CD14-positive monocyte (primary cell): ENCODE data around the gene NUP214. TPM values are rescaled to one million over a fixed set of nuclear protein-coding genes. Genes with fewer than 3 reads are reported as not detected.

Experiments
- DNase-seq, 3 donors: peaks; one replicate each; pipeline ENCODE4 v3.0.0-alpha.2; 2011 to 2022
- H2AFZ ChIP-seq: 2 replicates; pipeline ENCODE4 v1.6.0; 2012; ENCODE audit warnings: mild to moderate bottlenecking, low read depth, low read length, inconsistent platforms; ENCODE audit not compliant: insufficient read depth, poor library complexity, severe bottlenecking
- H3K27ac ChIP-seq, 2 donors: 1 replicate in 1 of 2; 2 replicates in 1 of 2; pipeline ENCODE4 v1.5.1; 2012 to 2013; ENCODE audit warnings: low read length in 2 of 2, control low read depth in 1 of 2, inconsistent platforms in 1 of 2, low read depth in 1 of 2, mild to moderate bottlenecking in 1 of 2
- H3K27me3 ChIP-seq, 2 donors: one replicate each; pipeline versions ENCODE4 v1.6.0 to v1.6.1; 2011 to 2013; ENCODE audit warnings: low read length in 2 of 2; ENCODE audit not compliant: control insufficient read depth in 2 of 2, insufficient read depth in 2 of 2
- H3K36me3 ChIP-seq, 2 donors: replicated peaks in 1 of 2; 1 replicate in 1 of 2; 2 replicates in 1 of 2; pipeline versions ENCODE4 v1.5.1 to v1.6.1; 2012 to 2013; ENCODE audit warnings: low read length in 2 of 2, control low read depth in 1 of 2, inconsistent platforms in 1 of 2, mild to moderate bottlenecking in 1 of 2; ENCODE audit not compliant: insufficient read depth in 2 of 2, control insufficient read depth in 1 of 2
- H3K4me1 ChIP-seq, 2 donors: 1 replicate in 1 of 2; 2 replicates in 1 of 2; pipeline versions ENCODE4 v1.5.1 to v1.6.1; 2012 to 2013; ENCODE audit warnings: low read length in 2 of 2, control low read depth in 1 of 2, inconsistent platforms in 1 of 2, mild to moderate bottlenecking in 1 of 2, moderate library complexity in 1 of 2; ENCODE audit not compliant: insufficient read depth in 2 of 2, control insufficient read depth in 1 of 2
- H3K4me2 ChIP-seq: replicated peaks from 2 replicates; pipeline ENCODE3; 2012; ENCODE audit warnings: low read length, moderate library complexity, mild to moderate bottlenecking; ENCODE audit not compliant: poor library complexity, severe bottlenecking; ENCODE audit errors: extremely low read depth
- H3K4me3 ChIP-seq, 3 experiments: fragments of 200-600 bp in 1 of 3; sonication (generic) in 1 of 3; replicated peaks in 1 of 3; 1 replicate in 2 of 3; 2 replicates in 1 of 3; pipeline ENCODE4 v1.5.1; 2011 to 2013; ENCODE audit warnings: low read length in 3 of 3, mild to moderate bottlenecking in 3 of 3, control low read depth in 2 of 3, low read depth in 2 of 3, inconsistent platforms in 1 of 3, moderate library complexity in 1 of 3
- H3K79me2 ChIP-seq: 2 replicates; pipeline ENCODE4 v1.6.0; 2012; ENCODE audit warnings: mild to moderate bottlenecking, control low read depth, inconsistent platforms, low read length, moderate library complexity; ENCODE audit not compliant: insufficient read depth
- H3K9ac ChIP-seq: 2 replicates; pipeline ENCODE4 v1.6.0; 2017; ENCODE audit warnings: low read length, mild to moderate bottlenecking; ENCODE audit not compliant: insufficient read depth, poor library complexity, severe bottlenecking
- H3K9me3 ChIP-seq, 2 donors: replicated peaks in 1 of 2; 1 replicate in 1 of 2; 2 replicates in 1 of 2; pipeline versions ENCODE4 v1.5.1 to v1.6.1; 2012 to 2013; ENCODE audit warnings: low read length in 2 of 2, control low read depth in 1 of 2; ENCODE audit not compliant: control insufficient read depth in 1 of 2, insufficient read depth in 1 of 2
- H4K20me1 ChIP-seq: 2 replicates; pipeline ENCODE4 v1.6.0; 2012; ENCODE audit warnings: mild to moderate bottlenecking, low read length, control low read depth, moderate library complexity; ENCODE audit not compliant: insufficient read depth
- H3K27ac Mint-ChIP-seq, 7 donors: one replicate each; pipeline ENCODE4 v1.8.0; 2020; ENCODE audit warnings: mild to moderate bottlenecking in 7 of 7, mixed read lengths in 7 of 7, moderate library complexity in 6 of 7, inconsistent platforms in 2 of 7
- H3K27me3 Mint-ChIP-seq, 3 donors: one replicate each; pipeline ENCODE4 v1.8.0; 2021 to 2022; ENCODE audit warnings: low read depth in 3 of 3, mild to moderate bottlenecking in 3 of 3, mixed read lengths in 3 of 3, moderate library complexity in 3 of 3, inconsistent platforms in 1 of 3
- H3K36me3 Mint-ChIP-seq, 2 donors: one replicate each; pipeline ENCODE4 v1.8.0; 2020; ENCODE audit warnings: mixed read lengths in 2 of 2, inconsistent platforms in 1 of 2, mild to moderate bottlenecking in 1 of 2
- H3K4me1 Mint-ChIP-seq: one replicate; pipeline ENCODE4 v1.8.0; 2020; ENCODE audit warnings: mild to moderate bottlenecking, mixed read lengths
- H3K4me3 Mint-ChIP-seq, 2 donors: one replicate each; pipeline ENCODE4 v1.8.0; 2020; ENCODE audit warnings: mild to moderate bottlenecking in 2 of 2, mixed read lengths in 2 of 2, moderate library complexity in 1 of 2
- H3K9me3 Mint-ChIP-seq, 7 donors: one replicate each; pipeline ENCODE4 v1.8.0; 2020 to 2022; ENCODE audit warnings: mixed read lengths in 7 of 7, mild to moderate bottlenecking in 6 of 7, moderate library complexity in 6 of 7, inconsistent platforms in 2 of 7
- CTCF ChIP-seq: fragments of 200-600 bp; IDR thresholded peaks from one replicate; pipeline ENCODE4 v1.8.0; 2022; ENCODE audit warnings: antibody characterized with exemption, mild to moderate bottlenecking
- WGBS: methylation state at CpG from one replicate; pipeline ENCODE4 v1.1.5; 2013; ENCODE audit warnings: missing lambda C conversion rate; ENCODE audit not compliant: insufficient coverage; 5-methylcytosine and 5-hydroxymethylcytosine counted together
- intact Hi-C, 2 donors: fragments of 100-400 bp; cut with micrococcal nuclease; formaldehyde crosslinking; loops; one replicate each; pipeline versions ENCODE4 v1.15.0 to v1.15.1; 2023
- polyA plus RNA-seq, 3 donors: library from polyadenylated mRNA; depleted of rRNA in 1 of 3; unstranded in 2 of 3; stranded (reverse) in 1 of 3; fragments of 300-500 nt in 2 of 3; fragments of >200 nt in 1 of 3; fragmentation: Illumina TruSeq in 2 of 3; gene quantifications; 1 replicate in 2 of 3; 2 replicates in 1 of 3; pipeline ENCODE4 v1.2.3, GENCODE V29; 2012 to 2021

NUP214 gene
- polyA plus RNA-seq, 3 donors, result 94.9 to 329 (median 214) TPM

DNA sequence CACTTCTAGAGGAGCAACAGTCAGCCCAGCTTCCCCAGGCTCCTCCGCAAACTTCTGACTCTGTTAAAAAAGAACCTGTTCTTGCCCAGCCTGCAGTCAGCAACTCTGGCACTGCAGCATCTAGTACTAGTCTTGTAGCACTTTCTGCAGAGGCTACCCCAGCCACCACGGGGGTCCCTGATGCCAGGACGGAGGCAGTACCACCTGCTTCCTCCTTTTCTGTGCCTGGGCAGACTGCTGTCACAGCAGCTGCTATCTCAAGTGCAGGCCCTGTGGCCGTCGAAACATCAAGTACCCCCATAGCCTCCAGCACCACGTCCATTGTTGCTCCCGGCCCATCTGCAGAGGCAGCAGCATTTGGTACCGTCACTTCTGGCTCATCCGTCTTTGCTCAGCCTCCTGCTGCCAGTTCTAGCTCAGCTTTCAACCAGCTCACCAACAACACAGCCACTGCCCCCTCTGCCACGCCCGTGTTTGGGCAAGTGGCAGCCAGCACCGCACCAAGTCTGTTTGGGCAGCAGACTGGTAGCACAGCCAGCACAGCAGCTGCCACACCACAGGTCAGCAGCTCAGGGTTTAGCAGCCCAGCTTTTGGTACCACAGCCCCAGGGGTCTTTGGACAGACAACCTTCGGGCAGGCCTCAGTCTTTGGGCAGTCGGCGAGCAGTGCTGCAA is 72.8 kb downstream of the NUP214 start:
- DNase-seq, result no peak
- intact Hi-C loops, result no loop called here
- TF ChIP-seq CTCF, result no peak
- WGBS, result 65% methylated on average over 13 of the region's 15 CpGs
- peaks cover 70 to 81% of the 10 kb centered on the region in 2 donors for H3K36me3 Mint-ChIP-seq
- H3K4me3 Mint-ChIP-seq, result no peak overlapping the region
- no peaks in the 10 kb centered on the region for H3K9me3 ChIP-seq
- no peak overlapping the region for H3K27ac ChIP-seq
- H3K27me3 Mint-ChIP-seq, result no peaks in the 10 kb centered on the region
- no peaks in the 10 kb centered on the region for H3K79me2 ChIP-seq
- no peak overlapping the region for H3K9ac ChIP-seq
- peaks cover 12 to 13% of the 10 kb centered on the region in 2 donors for H3K4me1 ChIP-seq
- H3K9me3 Mint-ChIP-seq, result no peaks in the 10 kb centered on the region
- no peaks in the 10 kb centered on the region for H3K27me3 ChIP-seq
- H4K20me1 ChIP-seq, result no peaks in the 10 kb centered on the region
- peak overlapping the region in 1 of 7 donors; percentile 28 for H3K27ac Mint-ChIP-seq
- H3K4me2 ChIP-seq, result no peak overlapping the region
- no peak overlapping the region for H3K4me3 ChIP-seq
- peaks cover 56 to 85% of the 10 kb centered on the region in 2 donors for H3K36me3 ChIP-seq
- H2AFZ ChIP-seq, result no peak overlapping the region
- H3K4me1 Mint-ChIP-seq, result peaks cover 13% of the 10 kb centered on the region

DNA sequence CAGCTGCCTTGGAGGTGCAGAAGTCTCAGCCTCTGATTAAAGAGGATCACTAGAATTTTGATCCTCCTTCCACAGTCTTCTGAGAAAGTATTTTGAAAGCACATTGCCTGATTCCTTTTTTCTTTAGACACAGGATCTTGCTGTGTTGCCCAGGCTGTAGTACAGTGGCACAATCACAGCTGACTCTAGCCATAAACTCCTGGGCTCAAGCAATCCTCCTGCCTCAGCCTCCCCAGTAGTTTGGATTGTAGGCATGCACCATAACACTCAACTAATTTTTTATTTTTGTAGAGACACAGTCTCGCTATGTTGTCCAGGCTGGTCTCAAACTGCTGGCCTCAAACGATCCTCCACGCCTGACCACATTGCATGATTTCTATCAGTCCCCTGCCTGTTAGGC is 76.5 kb downstream of the NUP214 start:
- no peak overlapping the region for H3K9ac ChIP-seq
- no peaks in the 10 kb centered on the region for H3K9me3 ChIP-seq
- no peak overlapping the region for H2AFZ ChIP-seq
- peaks cover 21 to 22% of the 10 kb centered on the region in 2 donors for H3K4me1 ChIP-seq
- Mint-ChIP-seq H3K4me1 (peaks cover 21% of the 10 kb centered on the region), H3K27ac (peak overlapping the region in 3 of 7 donors; percentile 17 to 77 (median 73)), H3K27me3 (no peaks in the 10 kb centered on the region), H3K36me3 (peaks cover 66 to 81% of the 10 kb centered on the region in 2 donors), H3K4me3 (no peak overlapping the region), H3K9me3 (no peaks in the 10 kb centered on the region)
- H3K79me2 ChIP-seq, result no peaks in the 10 kb centered on the region
- 80% methylated on average over 2 of the region's 3 CpGs for WGBS
- H3K4me2 ChIP-seq, result no peak overlapping the region
- peak overlapping the region in 1 of 2 donors; percentile 58 for H3K27ac ChIP-seq
- no peak overlapping the region for H3K4me3 ChIP-seq
- no peaks in the 10 kb centered on the region for H4K20me1 ChIP-seq
- no peak for TF ChIP-seq CTCF
- intact Hi-C loops, result no loop called here
- no peak for DNase-seq
- H3K36me3 ChIP-seq, result peaks cover 44 to 84% of the 10 kb centered on the region in 2 donors
- H3K27me3 ChIP-seq, result no peaks in the 10 kb centered on the region
